Measurements from ENCODE around the gene TRAF3.
"Not testable (repeated sequence)": the region's sequence is repeated elsewhere in the genome, so short reads cannot be mapped to it uniquely, and the experiment has no call there.

TRAF3 gene

GRCh38 chr14:102752239-102752847, 24.9 kb upstream of the TRAF3 start:
- DNase-seq (ENCODE audit: low spot score) = no peak

- no peak for DNase-seq (ENCODE audit: low spot score)
These were observed 22.6 kb upstream of the TRAF3 start for GRCh38 chr14:102754370-102755262.

GRCh38 chr14:102757646-102758045, 19.6 kb upstream of the TRAF3 start:
- no peak for DNase-seq (ENCODE audit: low spot score)

GRCh38 chr14:102758087-102758486, 19.2 kb upstream of the TRAF3 start:
- no peak for DNase-seq (ENCODE audit: low spot score)

GRCh38 chr14:102759456-102760187, 17.6 kb upstream of the TRAF3 start:
- DNase-seq (ENCODE audit: low spot score) = no peak

GRCh38 chr14:102760496-102761193, 16.6 kb upstream of the TRAF3 start:
- DNase-seq (ENCODE audit: low spot score) = no peak

GRCh38 chr14:102761206-102761605, 16.0 kb upstream of the TRAF3 start:
- DNase-seq (ENCODE audit: low spot score) = peak; percentile 28

- DNase-seq (ENCODE audit: low spot score) = no peak
These were observed 13.0 kb upstream of the TRAF3 start for GRCh38 chr14:102764220-102764671.

GRCh38 chr14:102765770-102766169, 11.5 kb upstream of the TRAF3 start:
- DNase-seq (ENCODE audit: low spot score) = not testable (repeated sequence)

- peak; percentile 65 for DNase-seq (ENCODE audit: low spot score)
These were observed 8.8 kb upstream of the TRAF3 start for GRCh38 chr14:102768223-102769048.

- DNase-seq (ENCODE audit: low spot score) = no peak
These were observed 8.3 kb upstream of the TRAF3 start for GRCh38 chr14:102769049-102769327.

GRCh38 chr14:102770147-102771123, 6.8 kb upstream of the TRAF3 start:
- no peak for DNase-seq (ENCODE audit: low spot score)

- DNase-seq (ENCODE audit: low spot score) = no peak
These were observed 6.1 kb upstream of the TRAF3 start for GRCh38 chr14:102771144-102771543.

GRCh38 chr14:102772781-102773570, 4.3 kb upstream of the TRAF3 start:
- DNase-seq (ENCODE audit: low spot score) = peak; percentile 64

GRCh38 chr14:102774391-102775153, 2.7 kb upstream of the TRAF3 start:
- peak; percentile 91 for DNase-seq (ENCODE audit: low spot score)

GRCh38 chr14:102775855-102776760, 1.1 kb upstream of the TRAF3 start:
- DNase-seq (ENCODE audit: low spot score) = no peak

GRCh38 chr14:102777711-102778337, 575 bp downstream of the TRAF3 start:
- DNase-seq (ENCODE audit: low spot score) = no peak

Measured in NAMALWA (cell line).